C4-2B (cell line): ENCODE results near the gene SOS2.

Experiments used
- H3K27ac ChIP-seq: fragments of 450-650 bp; 2 replicates; pipeline ENCODE4 v1.5.1; 2017
- ZFX ChIP-seq: fragments of 450-650 bp; IDR thresholded peaks from 2 replicates; pipeline ENCODE4 v1.6.1; 2017
- TF ChIP-seq, protein P1 (sequence below): fragments of 450-650 bp; conservative IDR thresholded peaks from 2 replicates; pipeline ENCODE4 v1.5.1; 2017; ENCODE audit warnings: mild to moderate bottlenecking

Gene SOS2

DNA sequence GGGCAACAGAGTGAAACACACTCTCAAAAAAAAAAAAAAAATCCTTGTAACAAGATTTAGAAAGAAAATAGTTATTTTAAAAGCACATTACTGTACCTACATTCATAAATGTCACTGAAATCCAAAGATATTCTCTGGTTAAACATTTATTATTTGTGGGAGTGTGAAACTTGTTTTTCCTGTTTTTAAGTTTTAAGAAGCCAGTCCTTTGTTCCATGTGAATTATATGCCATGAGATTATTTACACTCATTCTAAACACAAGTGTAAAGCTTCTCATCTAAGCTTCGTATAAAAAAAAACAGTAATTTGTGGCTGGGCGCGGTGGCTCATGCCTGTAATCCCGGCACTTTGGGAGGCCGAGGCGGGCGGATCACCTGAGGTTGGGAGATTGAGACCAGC is 130.0 kb downstream of the SOS2 start:
- TF ChIP-seq, protein P1, sequence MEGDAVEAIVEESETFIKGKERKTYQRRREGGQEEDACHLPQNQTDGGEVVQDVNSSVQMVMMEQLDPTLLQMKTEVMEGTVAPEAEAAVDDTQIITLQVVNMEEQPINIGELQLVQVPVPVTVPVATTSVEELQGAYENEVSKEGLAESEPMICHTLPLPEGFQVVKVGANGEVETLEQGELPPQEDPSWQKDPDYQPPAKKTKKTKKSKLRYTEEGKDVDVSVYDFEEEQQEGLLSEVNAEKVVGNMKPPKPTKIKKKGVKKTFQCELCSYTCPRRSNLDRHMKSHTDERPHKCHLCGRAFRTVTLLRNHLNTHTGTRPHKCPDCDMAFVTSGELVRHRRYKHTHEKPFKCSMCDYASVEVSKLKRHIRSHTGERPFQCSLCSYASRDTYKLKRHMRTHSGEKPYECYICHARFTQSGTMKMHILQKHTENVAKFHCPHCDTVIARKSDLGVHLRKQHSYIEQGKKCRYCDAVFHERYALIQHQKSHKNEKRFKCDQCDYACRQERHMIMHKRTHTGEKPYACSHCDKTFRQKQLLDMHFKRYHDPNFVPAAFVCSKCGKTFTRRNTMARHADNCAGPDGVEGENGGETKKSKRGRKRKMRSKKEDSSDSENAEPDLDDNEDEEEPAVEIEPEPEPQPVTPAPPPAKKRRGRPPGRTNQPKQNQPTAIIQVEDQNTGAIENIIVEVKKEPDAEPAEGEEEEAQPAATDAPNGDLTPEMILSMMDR = no peak
- no peak for TF ChIP-seq ZFX
- H3K27ac ChIP-seq = no peak overlapping the region

DNA sequence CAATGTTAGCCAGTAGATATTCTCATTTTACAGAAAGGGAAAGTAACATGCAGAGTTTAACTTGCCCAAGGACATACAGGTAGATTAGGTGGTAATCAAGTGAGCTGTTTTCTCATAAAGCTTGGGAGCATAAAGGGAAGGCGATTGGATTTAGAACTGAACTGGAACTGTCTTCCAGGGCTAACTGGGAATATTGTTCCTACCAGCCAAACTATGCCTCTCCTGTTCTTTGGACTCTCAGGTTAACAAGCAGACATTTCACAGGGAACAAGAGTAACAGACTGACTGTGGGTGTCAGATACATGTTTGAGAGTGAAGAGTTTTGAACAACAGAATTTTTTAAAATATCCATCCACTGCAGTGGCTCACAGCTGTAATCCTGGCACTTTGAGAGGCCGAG is 130.6 kb downstream of the SOS2 start:
- TF ChIP-seq, protein P1 = no peak
- no peak for TF ChIP-seq ZFX
- H3K27ac ChIP-seq = no peak overlapping the region

DNA sequence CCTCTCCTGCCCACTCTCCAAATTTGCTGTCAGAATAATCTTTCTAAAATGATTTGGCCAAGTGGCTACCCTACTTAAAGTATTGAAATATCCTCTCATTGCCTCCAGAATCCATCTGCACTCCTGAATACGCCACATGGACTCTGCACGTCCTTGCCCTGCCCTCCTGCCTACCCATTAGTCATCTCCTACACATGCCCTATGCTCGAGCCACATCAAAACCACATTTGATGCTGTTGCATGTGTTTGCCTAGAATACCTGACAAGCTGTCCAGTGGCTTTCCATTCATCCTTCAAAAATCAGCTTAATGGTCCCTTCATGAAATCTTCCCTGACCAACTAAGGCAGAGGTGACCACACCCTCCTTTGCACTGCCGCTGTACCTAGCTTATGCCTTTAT is 132.0 kb downstream of the SOS2 start:
- H3K27ac ChIP-seq = no peak overlapping the region
- TF ChIP-seq, protein P1 = no peak
- no peak for TF ChIP-seq ZFX

DNA sequence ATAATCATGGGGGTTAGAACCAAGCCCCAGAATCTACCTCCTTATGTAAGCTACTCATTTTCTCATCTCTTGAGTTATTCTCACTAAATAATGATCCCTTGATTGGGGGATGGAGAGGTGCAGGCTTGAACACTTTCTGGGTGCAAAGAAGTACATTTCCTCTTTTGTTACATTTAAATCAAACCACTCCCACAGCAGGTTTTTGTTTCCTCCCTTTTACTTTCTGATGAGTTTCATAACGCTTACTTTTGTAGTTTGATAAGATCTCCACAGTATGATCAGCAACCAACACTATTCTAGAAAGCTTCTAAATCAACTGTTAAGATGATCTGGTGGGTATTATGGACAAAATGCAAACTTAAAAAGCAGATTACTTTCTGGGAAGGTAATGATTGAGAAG is 135.5 kb downstream of the SOS2 start:
- no peak for TF ChIP-seq ZFX
- TF ChIP-seq, protein P1 = no peak
- no peak overlapping the region for H3K27ac ChIP-seq

DNA sequence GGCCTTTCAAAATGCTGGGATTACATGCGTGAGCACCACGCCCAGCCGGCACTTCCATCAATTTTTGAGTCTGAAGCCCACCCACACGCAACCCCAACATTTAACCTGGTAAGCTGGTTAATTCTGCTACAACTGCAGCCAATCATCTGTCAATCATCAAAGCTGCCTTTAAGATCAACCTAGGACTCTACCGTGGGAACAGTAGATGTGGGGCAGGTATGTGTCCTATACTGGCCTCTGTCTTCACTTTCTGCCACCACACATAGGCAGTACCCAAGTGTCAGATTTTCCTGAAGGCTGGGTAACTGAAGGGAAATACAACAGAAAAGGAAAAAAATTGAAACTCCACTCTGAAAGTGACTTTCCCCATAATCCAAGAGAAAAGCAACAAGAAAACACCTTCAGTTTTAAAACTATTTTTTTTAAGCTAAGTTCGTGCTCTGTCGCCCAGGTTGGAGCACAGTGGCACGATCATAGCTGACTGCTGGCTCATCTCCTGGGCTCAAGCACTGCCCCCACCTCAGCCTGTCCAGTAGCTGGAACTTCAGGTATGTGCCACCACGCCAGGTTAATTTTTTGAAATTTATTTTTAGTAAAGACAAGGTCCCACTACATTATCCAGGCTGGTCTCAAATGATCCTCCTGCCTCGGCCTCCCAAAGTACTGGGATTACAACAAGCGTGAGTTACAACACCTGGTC is 137.2 kb downstream of the SOS2 start:
- TF ChIP-seq, protein P1 = no peak
- no peak for TF ChIP-seq ZFX
- no peak overlapping the region for H3K27ac ChIP-seq

DNA sequence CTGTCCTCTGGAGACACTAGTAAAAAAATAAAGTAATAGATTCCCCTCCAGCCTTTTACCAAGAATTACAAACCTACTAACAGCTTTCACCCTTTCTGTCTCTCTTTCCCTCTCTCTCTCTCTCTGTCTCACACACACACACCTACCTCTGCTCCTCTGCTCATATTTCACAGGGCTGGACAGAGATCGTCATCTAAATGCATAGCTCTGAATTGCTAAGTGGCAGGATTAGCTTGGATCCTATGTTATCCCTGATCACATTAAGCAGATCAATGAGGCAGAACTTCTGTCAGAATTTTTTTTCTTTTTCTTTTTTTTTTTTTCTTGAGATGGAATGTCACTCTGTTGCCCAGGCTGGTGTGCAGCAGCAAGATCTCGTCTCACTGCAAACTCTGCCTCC is 137.9 kb downstream of the SOS2 start:
- no peak overlapping the region for H3K27ac ChIP-seq
- no peak for TF ChIP-seq ZFX
- TF ChIP-seq, protein P1 = no peak

DNA sequence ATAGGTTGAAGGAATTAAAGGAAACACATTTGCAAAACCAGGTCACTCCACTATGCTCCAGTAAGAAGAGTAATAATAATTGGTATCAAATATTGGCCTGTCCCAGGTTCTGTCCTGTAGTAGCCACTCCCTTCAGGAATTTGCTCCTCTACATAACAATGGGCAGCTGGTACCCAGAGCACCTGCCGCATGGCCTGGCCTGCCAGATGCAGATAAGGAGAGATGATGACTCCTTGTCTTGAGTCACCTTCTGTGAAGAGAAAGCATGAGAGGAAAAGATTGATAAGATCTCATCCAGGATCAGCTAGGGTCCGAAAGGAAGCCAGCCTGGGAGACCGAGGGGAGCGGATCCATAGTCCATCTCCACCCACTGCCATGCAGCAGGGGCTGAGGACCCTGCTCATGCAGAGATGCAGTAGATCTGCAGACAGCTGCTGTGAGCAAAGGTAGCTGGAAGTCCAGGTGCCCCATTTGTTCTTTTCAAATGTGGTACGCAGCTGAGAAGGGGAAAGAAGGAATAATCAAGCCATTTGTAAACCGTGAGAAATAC is 139.3 kb downstream of the SOS2 start:
- TF ChIP-seq, protein P1 = no peak
- no peak for TF ChIP-seq ZFX
- H3K27ac ChIP-seq = no peak overlapping the region
